Activated CD4-positive, alpha-beta T cell treated with anti-CD3 and anti-CD28 coated beads for 24 hours (primary cell): Measurements from ENCODE around the gene PHLPP1.
A peak's percentile ranks its signal among the peaks of the same experiment; 100 is the strongest.
"Not testable (repeated sequence)": the region's sequence is repeated elsewhere in the genome, so short reads cannot be mapped to it uniquely, and the experiment has no call there.

Experiments
- DNase-seq, 2 donors: peaks; one replicate each; pipeline ENCODE4 v3.0.0-alpha.2; 2020; ENCODE audit warnings: low read depth in 2 of 2

PHLPP1 gene

GRCh38 chr18:62717169-62717924 is 2.0 kb downstream of the PHLPP1 start:
- peak in 1 of 2 donors; percentile 28 for DNase-seq

- DNase-seq, result no peak
Measured at GRCh38 chr18:62717925-62718800, 2.8 kb downstream of the PHLPP1 start.

GRCh38 chr18:62720048-62720447 is 4.7 kb downstream of the PHLPP1 start:
- no peak for DNase-seq

GRCh38 chr18:62720766-62721613 is 5.6 kb downstream of the PHLPP1 start:
- DNase-seq, result no peak

- no peak for DNase-seq
Measured at GRCh38 chr18:62721839-62722795, 6.8 kb downstream of the PHLPP1 start.

GRCh38 chr18:62723666-62724281 is 8.4 kb downstream of the PHLPP1 start:
- no peak for DNase-seq

GRCh38 chr18:62725896-62726295 is 10.6 kb downstream of the PHLPP1 start:
- no peak for DNase-seq

GRCh38 chr18:62728254-62728653 is 12.9 kb downstream of the PHLPP1 start:
- DNase-seq, result no peak

- DNase-seq, result no peak
Measured at GRCh38 chr18:62729487-62730386, 14.4 kb downstream of the PHLPP1 start.

GRCh38 chr18:62730941-62731340 is 15.6 kb downstream of the PHLPP1 start:
- no peak for DNase-seq

- DNase-seq, result no peak
Measured at GRCh38 chr18:62732617-62733016, 17.3 kb downstream of the PHLPP1 start.

- no peak for DNase-seq
Measured at GRCh38 chr18:62734290-62734689, 18.9 kb downstream of the PHLPP1 start.

- DNase-seq, result no peak
Measured at GRCh38 chr18:62735387-62735786, 20.0 kb downstream of the PHLPP1 start.

GRCh38 chr18:62736077-62736855 is 20.9 kb downstream of the PHLPP1 start:
- DNase-seq, result no peak

GRCh38 chr18:62737241-62737873 is 22.0 kb downstream of the PHLPP1 start:
- no peak for DNase-seq

- DNase-seq, result no peak
Measured at GRCh38 chr18:62738639-62739038, 23.3 kb downstream of the PHLPP1 start.

GRCh38 chr18:62739911-62740310 is 24.6 kb downstream of the PHLPP1 start:
- DNase-seq, result no peak

GRCh38 chr18:62740650-62741049 is 25.3 kb downstream of the PHLPP1 start:
- not testable (repeated sequence) for DNase-seq
